Activated naive CD8-positive, alpha-beta T cell treated with anti-CD3 and anti-CD28 coated beads, Interleukin-2, amount 50 U/mL, for 16 hours (primary cell): ENCODE measurements around the gene ZFYVE27.

ENCODE experiments used
- DNase-seq: peaks from one replicate; pipeline ENCODE4 v3.0.0-alpha.2; 2020; ENCODE audit warnings: low read depth, low spot score

The ZFYVE27 gene

GRCh38 chr10:97791824-97792721 lies 55.1 kb downstream of the ZFYVE27 start:
- DNase-seq, result peak; percentile 42

GRCh38 chr10:97795886-97796285 lies 59.0 kb downstream of the ZFYVE27 start:
- DNase-seq, result no peak

GRCh38 chr10:97796651-97797050 lies 59.7 kb downstream of the ZFYVE27 start:
- no peak for DNase-seq

GRCh38 chr10:97798958-97799610 lies 62.2 kb downstream of the ZFYVE27 start:
- DNase-seq, result no peak

GRCh38 chr10:97800474-97800873 lies 63.5 kb downstream of the ZFYVE27 start:
- no peak for DNase-seq

- no peak for DNase-seq
Observed at GRCh38 chr10:97801422-97801821, 64.5 kb downstream of the ZFYVE27 start.

- no peak for DNase-seq
Observed at GRCh38 chr10:97805096-97805884, 68.4 kb downstream of the ZFYVE27 start.

- no peak for DNase-seq
Observed at GRCh38 chr10:97805949-97806348, 69.0 kb downstream of the ZFYVE27 start.

GRCh38 chr10:97810446-97810845 lies 73.5 kb downstream of the ZFYVE27 start:
- DNase-seq, result no peak
